ENCODE measurements around the gene FAM3B.

FAM3B gene

GRCh38 chr21:41374177-41374712 is 57.6 kb downstream of the FAM3B start:
- Histone ChIP-seq H3K4me1 (ENCODE audit: control insufficient read depth, insufficient read depth, low read length) (no peaks in the 10 kb centered on the region), H3K36me3 (ENCODE audit: control insufficient read depth in 2 of 2, insufficient read depth in 1 of 2, low read length in 2 of 2) (no peaks in the 10 kb centered on the region), H3K4me3 (ENCODE audit: low read depth, low read length) (no peak overlapping the region), H3K27ac (ENCODE audit: extremely low read depth, low read depth, low read length) (no peak overlapping the region), H3K9me3 (ENCODE audit: control insufficient read depth, insufficient read depth, low read depth, low read length) (no peaks in the 10 kb centered on the region)
- TF ChIP-seq ZNF354C (tag by site-specific recombination; IDR thresholded peaks at IDR 0.05; ENCODE audit: borderline replicate concordance, low read depth) (no peak), ZNF2 (tag by site-specific recombination; IDR thresholded peaks at IDR 0.05) (no peak), ZNF658 (tag by site-specific recombination; IDR thresholded peaks at IDR 0.05) (no peak), ZNF701 (tag by site-specific recombination; IDR thresholded peaks at IDR 0.05) (no peak), ZNF830 (tag by site-specific recombination; IDR thresholded peaks at IDR 0.05; ENCODE audit: low read depth) (no peak), SP7 (tag by site-specific recombination; IDR thresholded peaks at IDR 0.05) (no peak), ZBTB21 (tag by site-specific recombination; IDR thresholded peaks at IDR 0.05) (no peak), ZNF140 (tag by site-specific recombination; IDR thresholded peaks at IDR 0.05) (no peak), IKZF3 (tag by site-specific recombination; IDR thresholded peaks at IDR 0.05) (no peak), ZNF19 (tag by site-specific recombination; IDR thresholded peaks at IDR 0.05; ENCODE audit: low read depth) (no peak)
- TF ChIP-seq, protein P1, sequence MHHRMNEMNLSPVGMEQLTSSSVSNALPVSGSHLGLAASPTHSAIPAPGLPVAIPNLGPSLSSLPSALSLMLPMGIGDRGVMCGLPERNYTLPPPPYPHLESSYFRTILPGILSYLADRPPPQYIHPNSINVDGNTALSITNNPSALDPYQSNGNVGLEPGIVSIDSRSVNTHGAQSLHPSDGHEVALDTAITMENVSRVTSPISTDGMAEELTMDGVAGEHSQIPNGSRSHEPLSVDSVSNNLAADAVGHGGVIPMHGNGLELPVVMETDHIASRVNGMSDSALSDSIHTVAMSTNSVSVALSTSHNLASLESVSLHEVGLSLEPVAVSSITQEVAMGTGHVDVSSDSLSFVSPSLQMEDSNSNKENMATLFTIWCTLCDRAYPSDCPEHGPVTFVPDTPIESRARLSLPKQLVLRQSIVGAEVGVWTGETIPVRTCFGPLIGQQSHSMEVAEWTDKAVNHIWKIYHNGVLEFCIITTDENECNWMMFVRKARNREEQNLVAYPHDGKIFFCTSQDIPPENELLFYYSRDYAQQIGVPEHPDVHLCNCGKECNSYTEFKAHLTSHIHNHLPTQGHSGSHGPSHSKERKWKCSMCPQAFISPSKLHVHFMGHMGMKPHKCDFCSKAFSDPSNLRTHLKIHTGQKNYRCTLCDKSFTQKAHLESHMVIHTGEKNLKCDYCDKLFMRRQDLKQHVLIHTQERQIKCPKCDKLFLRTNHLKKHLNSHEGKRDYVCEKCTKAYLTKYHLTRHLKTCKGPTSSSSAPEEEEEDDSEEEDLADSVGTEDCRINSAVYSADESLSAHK (tag by site-specific recombination; IDR thresholded peaks at IDR 0.05) = no peak
- TF ChIP-seq, protein P2, sequence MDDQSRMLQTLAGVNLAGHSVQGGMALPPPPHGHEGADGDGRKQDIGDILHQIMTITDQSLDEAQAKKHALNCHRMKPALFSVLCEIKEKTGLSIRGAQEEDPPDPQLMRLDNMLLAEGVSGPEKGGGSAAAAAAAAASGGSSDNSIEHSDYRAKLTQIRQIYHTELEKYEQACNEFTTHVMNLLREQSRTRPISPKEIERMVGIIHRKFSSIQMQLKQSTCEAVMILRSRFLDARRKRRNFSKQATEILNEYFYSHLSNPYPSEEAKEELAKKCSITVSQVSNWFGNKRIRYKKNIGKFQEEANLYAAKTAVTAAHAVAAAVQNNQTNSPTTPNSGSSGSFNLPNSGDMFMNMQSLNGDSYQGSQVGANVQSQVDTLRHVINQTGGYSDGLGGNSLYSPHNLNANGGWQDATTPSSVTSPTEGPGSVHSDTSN (CRISPR knock-in tag; IDR thresholded peaks at IDR 0.05) = no peak
- TF ChIP-seq, protein P3, sequence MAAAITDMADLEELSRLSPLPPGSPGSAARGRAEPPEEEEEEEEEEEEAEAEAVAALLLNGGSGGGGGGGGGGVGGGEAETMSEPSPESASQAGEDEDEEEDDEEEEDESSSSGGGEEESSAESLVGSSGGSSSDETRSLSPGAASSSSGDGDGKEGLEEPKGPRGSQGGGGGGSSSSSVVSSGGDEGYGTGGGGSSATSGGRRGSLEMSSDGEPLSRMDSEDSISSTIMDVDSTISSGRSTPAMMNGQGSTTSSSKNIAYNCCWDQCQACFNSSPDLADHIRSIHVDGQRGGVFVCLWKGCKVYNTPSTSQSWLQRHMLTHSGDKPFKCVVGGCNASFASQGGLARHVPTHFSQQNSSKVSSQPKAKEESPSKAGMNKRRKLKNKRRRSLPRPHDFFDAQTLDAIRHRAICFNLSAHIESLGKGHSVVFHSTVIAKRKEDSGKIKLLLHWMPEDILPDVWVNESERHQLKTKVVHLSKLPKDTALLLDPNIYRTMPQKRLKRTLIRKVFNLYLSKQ (tag by site-specific recombination; IDR thresholded peaks at IDR 0.05; ENCODE audit: borderline replicate concordance) = no peak
- TF ChIP-seq, protein P4, sequence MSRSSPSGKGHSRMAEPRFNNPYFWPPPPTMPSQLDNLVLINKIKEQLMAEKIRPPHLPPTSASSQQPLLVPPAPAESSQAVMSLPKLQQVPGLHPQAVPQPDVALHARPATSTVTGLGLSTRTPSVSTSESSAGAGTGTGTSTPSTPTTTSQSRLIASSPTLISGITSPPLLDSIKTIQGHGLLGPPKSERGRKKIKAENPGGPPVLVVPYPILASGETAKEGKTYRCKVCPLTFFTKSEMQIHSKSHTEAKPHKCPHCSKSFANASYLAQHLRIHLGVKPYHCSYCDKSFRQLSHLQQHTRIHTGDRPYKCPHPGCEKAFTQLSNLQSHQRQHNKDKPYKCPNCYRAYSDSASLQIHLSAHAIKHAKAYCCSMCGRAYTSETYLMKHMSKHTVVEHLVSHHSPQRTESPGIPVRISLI (tag by site-specific recombination; IDR thresholded peaks at IDR 0.05) = no peak
- ChIA-PET POLR2A (no interaction called here), CTCF (no interaction called here)

DNA sequence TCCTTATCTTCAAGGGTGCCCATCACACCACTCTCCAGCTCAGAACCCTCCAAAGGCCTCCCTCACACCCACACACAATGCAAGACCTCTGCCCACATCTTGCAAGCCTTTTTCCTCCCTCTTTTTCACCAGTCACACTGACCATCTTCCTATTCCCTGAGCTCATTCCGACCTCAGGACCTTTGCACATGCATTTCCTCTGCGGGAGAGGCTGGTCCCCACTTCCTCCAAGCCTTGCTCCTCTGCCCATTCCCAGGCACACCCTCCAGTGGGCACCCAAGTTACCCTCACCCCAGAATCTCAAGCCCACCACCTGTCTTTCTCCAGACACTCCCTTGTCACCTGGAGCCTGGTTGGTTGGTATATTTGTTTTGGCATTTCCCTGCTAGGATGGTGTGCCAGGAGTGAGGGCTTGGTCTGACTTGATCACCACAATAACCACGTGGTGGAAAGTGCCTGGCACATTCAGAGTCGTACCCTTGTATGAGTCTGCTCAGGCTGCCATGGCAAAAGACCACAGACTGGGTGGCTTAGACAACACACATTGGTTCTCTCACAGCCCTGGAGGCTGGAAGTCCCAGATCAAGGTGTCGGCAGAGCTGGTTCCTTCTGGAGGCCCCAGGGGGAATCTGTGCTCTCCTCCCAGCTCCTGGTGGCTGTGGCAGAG is 58.4 kb downstream of the FAM3B start:
- Histone ChIP-seq H3K27ac (ENCODE audit: extremely low read depth, low read depth, low read length) (no peak overlapping the region), H3K4me3 (ENCODE audit: low read depth, low read length) (no peak overlapping the region), H3K36me3 (ENCODE audit: control insufficient read depth in 2 of 2, insufficient read depth in 1 of 2, low read length in 2 of 2) (no peaks in the 10 kb centered on the region), H3K4me1 (ENCODE audit: control insufficient read depth, insufficient read depth, low read length) (no peaks in the 10 kb centered on the region), H3K9me3 (ENCODE audit: control insufficient read depth, insufficient read depth, low read depth, low read length) (no peaks in the 10 kb centered on the region)
- no peak for TF ChIP-seq YY2 (tag by site-specific recombination; IDR thresholded peaks at IDR 0.05)
- TF ChIP-seq ZNF404 (tag by site-specific recombination; IDR thresholded peaks at IDR 0.05) = no peak
- peak; percentile 90 for TF ChIP-seq ZNF623 (tag by site-specific recombination; IDR thresholded peaks at IDR 0.05)
- TF ChIP-seq GLI2 (tag by site-specific recombination; IDR thresholded peaks at IDR 0.05; ENCODE audit: borderline replicate concordance, low read depth) = no peak
- TF ChIP-seq REST (tag by site-specific recombination; IDR thresholded peaks at IDR 0.05) = no peak
- TF ChIP-seq GLI4 (tag by site-specific recombination; IDR thresholded peaks at IDR 0.05) = no peak
- no peak for TF ChIP-seq ZNF580 (tag by site-specific recombination; IDR thresholded peaks at IDR 0.05)
- POLR2A ChIA-PET = no interaction called here
- CTCF ChIA-PET = interaction anchor here (0.7 kb wide), 1 partner anchor 36 kb away, joined by 3 read pairs; no protein-coding TSS in a partner anchor

Measured in HEK293 (cell line).